ENCODE measurements around the gene KRTAP5-3.
"Not testable (repeated sequence)": the region's sequence is repeated elsewhere in the genome, so short reads cannot be mapped to it uniquely, and the experiment has no call there.

- TF ChIP-seq CTCF, EZH2, EZH2phosphoT487 (IDR thresholded peaks at IDR 0.05): not testable (repeated sequence)
Measured at GRCh38 chr11:1605923-1606322, 2.3 kb downstream of the KRTAP5-3 start.
